ENCODE data around the gene SYS1. TPM values are rescaled to one million over a fixed set of nuclear protein-coding genes. Genes with fewer than 3 reads are reported as not detected.

The SYS1 gene
- total RNA-seq, 2 experiments from 2014 or later: 94.8 to 107 TPM

GRCh38 chr20:45374101-45374467 lies 11.1 kb downstream of the SYS1 start:
- H3K9me3 ChIP-seq (ENCODE audit: control insufficient read depth in 1 of 2, insufficient read depth in 1 of 2, low read length in 2 of 2): no peaks in the 10 kb centered on the region
- peak overlapping the region; percentile 63 for H3K4me3 ChIP-seq (ENCODE audit: low read length)

DNA sequence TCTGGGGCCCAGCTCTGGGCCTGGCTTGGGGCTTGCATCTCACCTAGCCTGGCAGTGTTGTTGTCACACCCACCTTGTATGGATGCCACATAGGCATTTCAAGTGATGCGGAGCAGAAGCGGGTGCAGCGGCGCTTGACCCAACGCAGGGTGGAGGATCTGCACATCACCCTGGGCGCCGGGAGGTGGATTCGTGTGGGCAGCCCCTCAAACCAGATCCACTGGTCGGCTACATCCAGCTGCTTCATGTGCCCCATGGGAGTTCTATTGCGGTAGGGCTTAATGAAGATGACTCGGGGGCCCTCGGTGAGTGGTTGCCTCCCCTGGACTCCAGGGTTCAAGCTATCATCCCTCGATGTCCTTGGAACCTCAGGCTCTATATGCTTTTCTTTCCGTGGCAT lies 12.0 kb downstream of the SYS1 start:
- ChIA-PET POLR2A (interaction anchor here (3.5 to 4.1 kb wide), 3 partner anchors 11 to 62 kb away, joined by 49 to 184 read pairs (median 89); partner anchors contain the start of genes DBNDD2 and SYS1), CTCF (interaction anchor here (1.3 to 9.5 kb wide), 6 partner anchors 12 to 562 kb away, joined by 3 to 132 read pairs (median 31); partner anchors contain the start of genes PIGT and SYS1)
- H3K4me3 ChIP-seq (ENCODE audit: low read length): no peak overlapping the region
- ATAC-seq (ENCODE audit: poor library complexity): no peak
- Mint-ChIP-seq H3K27ac (peak overlapping the region; percentile 96), H3K9me3 (no peaks in the 10 kb centered on the region), H3K27me3 (no peaks in the 10 kb centered on the region), H3K36me3 (ENCODE audit: low read depth) (peaks cover 13% of the 10 kb centered on the region), H3K4me1 (ENCODE audit: low read depth) (peaks cover 37% of the 10 kb centered on the region), H3K4me3 (no peak overlapping the region)
- no peaks in the 10 kb centered on the region for H3K36me3 ChIP-seq (ENCODE audit: insufficient read depth, low read length)
- H3K4me1 ChIP-seq (ENCODE audit: insufficient read depth, low read length): peaks cover 28% of the 10 kb centered on the region
- intact Hi-C loops (cut with DNase I, micrococcal nuclease): loop anchor here in 1 of 2 experiments (1.0 to 5.0 kb wide), 3 partner anchors 36 to 482 kb away; partner anchors contain the start of genes ACOT8 and ZSWIM3
- H3K9me3 ChIP-seq (ENCODE audit: control insufficient read depth in 1 of 2, insufficient read depth in 1 of 2, low read length in 2 of 2): no peaks in the 10 kb centered on the region
- no peak overlapping the region for H3K27ac ChIP-seq (ENCODE audit: low read depth in 1 of 2, low read length in 2 of 2)
- TF ChIP-seq, protein P1, sequence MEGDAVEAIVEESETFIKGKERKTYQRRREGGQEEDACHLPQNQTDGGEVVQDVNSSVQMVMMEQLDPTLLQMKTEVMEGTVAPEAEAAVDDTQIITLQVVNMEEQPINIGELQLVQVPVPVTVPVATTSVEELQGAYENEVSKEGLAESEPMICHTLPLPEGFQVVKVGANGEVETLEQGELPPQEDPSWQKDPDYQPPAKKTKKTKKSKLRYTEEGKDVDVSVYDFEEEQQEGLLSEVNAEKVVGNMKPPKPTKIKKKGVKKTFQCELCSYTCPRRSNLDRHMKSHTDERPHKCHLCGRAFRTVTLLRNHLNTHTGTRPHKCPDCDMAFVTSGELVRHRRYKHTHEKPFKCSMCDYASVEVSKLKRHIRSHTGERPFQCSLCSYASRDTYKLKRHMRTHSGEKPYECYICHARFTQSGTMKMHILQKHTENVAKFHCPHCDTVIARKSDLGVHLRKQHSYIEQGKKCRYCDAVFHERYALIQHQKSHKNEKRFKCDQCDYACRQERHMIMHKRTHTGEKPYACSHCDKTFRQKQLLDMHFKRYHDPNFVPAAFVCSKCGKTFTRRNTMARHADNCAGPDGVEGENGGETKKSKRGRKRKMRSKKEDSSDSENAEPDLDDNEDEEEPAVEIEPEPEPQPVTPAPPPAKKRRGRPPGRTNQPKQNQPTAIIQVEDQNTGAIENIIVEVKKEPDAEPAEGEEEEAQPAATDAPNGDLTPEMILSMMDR (IDR thresholded peaks at IDR 0.05): no peak
- no peaks in the 10 kb centered on the region for H3K27me3 ChIP-seq (ENCODE audit: control insufficient read depth in 1 of 2, insufficient read depth in 2 of 2, low read length in 2 of 2)
- DNase-seq: no peak

More at GRCh38 chr20:45374101-45374467, 11.1 kb downstream of the SYS1 start:
- no peaks in the 10 kb centered on the region for H3K27me3 ChIP-seq (ENCODE audit: control insufficient read depth in 1 of 2, insufficient read depth in 2 of 2, low read length in 2 of 2)
- DNase-seq (no peak), ATAC-seq (ENCODE audit: poor library complexity) (no peak)
- ChIA-PET POLR2A (interaction anchor here (0.6 to 4.7 kb wide), 17 partner anchors 8 to 859 kb away, joined by 3 to 184 read pairs (median 4); partner anchors contain the start of genes DBNDD2, PCIF1, PIGT and SDC4), CTCF (interaction anchor here (0.6 to 9.5 kb wide), 35 partner anchors 8 to 1916 kb away, joined by 3 to 132 read pairs (median 4); partner anchors contain the start of genes PIGT, SDC4, SRSF6 and SYS1)
- H3K36me3 Mint-ChIP-seq (ENCODE audit: low read depth): peaks cover 16% of the 10 kb centered on the region
- no peaks in the 10 kb centered on the region for H3K9me3 Mint-ChIP-seq
- H3K27ac ChIP-seq (ENCODE audit: low read depth in 1 of 2, low read length in 2 of 2): no peak overlapping the region
- H3K4me1 Mint-ChIP-seq (ENCODE audit: low read depth): peaks cover 41% of the 10 kb centered on the region
- intact Hi-C loops (cut with DNase I, micrococcal nuclease): loop anchor here in 1 of 2 experiments (1.0 to 5.0 kb wide), 3 partner anchors 37 to 483 kb away; partner anchors contain the start of genes ACOT8 and ZSWIM3
- peak overlapping the region; percentile 90 for H3K4me3 Mint-ChIP-seq
- TF ChIP-seq, protein P1 (IDR thresholded peaks at IDR 0.05): peak; percentile 27
- peaks cover 28% of the 10 kb centered on the region for H3K4me1 ChIP-seq (ENCODE audit: insufficient read depth, low read length)
- H3K27ac Mint-ChIP-seq: peak overlapping the region; percentile 96
- H3K36me3 ChIP-seq (ENCODE audit: insufficient read depth, low read length): no peaks in the 10 kb centered on the region
- H3K27me3 Mint-ChIP-seq: no peaks in the 10 kb centered on the region

- peaks cover 6% of the 10 kb centered on the region for H3K36me3 ChIP-seq (ENCODE audit: insufficient read depth, low read length)
- no peak overlapping the region for H3K4me3 Mint-ChIP-seq
- no peaks in the 10 kb centered on the region for H3K9me3 Mint-ChIP-seq
- no peak overlapping the region for H3K27ac ChIP-seq (ENCODE audit: low read depth in 1 of 2, low read length in 2 of 2)
- POLR2A ChIA-PET: interaction anchor here (1.1 kb wide), 1 partner anchor 38 kb away, joined by 4 read pairs; the partner anchor contains the start of gene PIGT
- H3K4me1 Mint-ChIP-seq (ENCODE audit: low read depth): peaks cover 19% of the 10 kb centered on the region
- no peak overlapping the region for H3K4me3 ChIP-seq (ENCODE audit: low read length)
- DNase-seq: no peak
- no peak for ATAC-seq (ENCODE audit: poor library complexity)
- H3K4me1 ChIP-seq (ENCODE audit: insufficient read depth, low read length): peaks cover 21% of the 10 kb centered on the region
- CTCF ChIA-PET: interaction anchor here (9.5 kb wide), 1 partner anchor 60 kb away, joined by 132 read pairs; no protein-coding TSS in a partner anchor
- H3K27me3 ChIP-seq (ENCODE audit: control insufficient read depth in 1 of 2, insufficient read depth in 2 of 2, low read length in 2 of 2): no peaks in the 10 kb centered on the region
- TF ChIP-seq, protein P1 (IDR thresholded peaks at IDR 0.05): no peak
- intact Hi-C loops (cut with DNase I, micrococcal nuclease): no loop called here
- H3K36me3 Mint-ChIP-seq (ENCODE audit: low read depth): peaks cover 24% of the 10 kb centered on the region
- H3K9me3 ChIP-seq (ENCODE audit: control insufficient read depth in 1 of 2, insufficient read depth in 1 of 2, low read length in 2 of 2): no peaks in the 10 kb centered on the region
- H3K27ac Mint-ChIP-seq: no peak overlapping the region
- H3K27me3 Mint-ChIP-seq: no peaks in the 10 kb centered on the region
Measured at GRCh38 chr20:45377269-45377668, 14.3 kb downstream of the SYS1 start.

All from CD4-positive, alpha-beta T cell (primary cell).